SK-N-SH (cell line): ENCODE measurements around the gene CELSR3. TPM values are rescaled to one million over a fixed set of nuclear protein-coding genes. Genes with fewer than 3 reads are reported as not detected.

Experiments
- CTCF ChIA-PET: fragments of 300-600, 350-600 bp; formaldehyde crosslinking; extraction: SDS; loops from one replicate; lab custom pipeline; 2021; lab: Yijun Ruan, JAX
- POLR2A ChIA-PET: fragments of 350-600 bp; sonication (Branson Sonifier 250); formaldehyde crosslinking; extraction: SDS; loops from one replicate; lab custom pipeline; 2020; ENCODE audit warnings: antibody characterized with exemption, inconsistent platforms; lab: Yijun Ruan, JAX
- DNase-seq: peaks from one replicate; pipeline ENCODE4 v3.0.0; 2012
- H2AFZ ChIP-seq: fragments of 200-600 bp; sonication (generic); 2 replicates; pipeline ENCODE4 v1.8.1; 2016; ENCODE audit warnings: antibody characterized with exemption, mild to moderate bottlenecking, low read depth
- H3F3A ChIP-seq: fragments of 200-600 bp; sonication (generic); replicated peaks from 2 replicates; pipeline ENCODE3; 2016; ENCODE audit warnings: antibody characterized with exemption, mild to moderate bottlenecking; ENCODE audit not compliant: insufficient read depth
- H3K27ac ChIP-seq, 2 experiments: fragments of 200-500 bp in 1 of 2; fragments of 200-600 bp in 1 of 2; sonication (Bioruptor generic) in 1 of 2; sonication (generic), shearing (Covaris generic) in 1 of 2; 2 replicates each; pipeline versions ENCODE4 v1.5.1 to v1.6.1; 2014 to 2016; ENCODE audit warnings: low read depth in 2 of 2, inconsistent platforms in 1 of 2, low read length in 1 of 2, mild to moderate bottlenecking in 1 of 2, mixed read lengths in 1 of 2
- H3K27me3 ChIP-seq: fragments of 200-600 bp; sonication (generic), shearing (Covaris generic); 2 replicates; pipeline ENCODE4 v1.6.1; 2016; ENCODE audit warnings: mixed run types; ENCODE audit not compliant: insufficient read depth
- H3K36me3 ChIP-seq, 2 experiments: fragments of 200-500 bp in 1 of 2; fragments of 200-600 bp in 1 of 2; sonication (Bioruptor generic) in 1 of 2; sonication (generic) in 1 of 2; replicated peaks in 1 of 2; 2 replicates each; pipeline versions ENCODE3 to v1.5.1; 2014 to 2016; ENCODE audit warnings: low read length in 1 of 2, mild to moderate bottlenecking in 1 of 2; ENCODE audit not compliant: insufficient read depth in 2 of 2, control insufficient read depth in 1 of 2
- H3K4me1 ChIP-seq, 2 experiments: fragments of 200-500 bp in 1 of 2; fragments of 200-600 bp in 1 of 2; sonication (Bioruptor generic) in 1 of 2; sonication (generic), shearing (Covaris generic) in 1 of 2; 2 replicates each; pipeline versions ENCODE4 v1.5.1 to v1.6.1; 2014 to 2016; ENCODE audit warnings: low read depth in 1 of 2, low read length in 1 of 2, mixed run types in 1 of 2; ENCODE audit not compliant: insufficient read depth in 2 of 2, control insufficient read depth in 1 of 2
- H3K4me2 ChIP-seq: fragments of 200-600 bp; sonication (generic), shearing (Covaris generic); 2 replicates; pipeline ENCODE4 v1.6.1; 2017; ENCODE audit warnings: mixed run types
- H3K4me3 ChIP-seq, 2 experiments: fragments of 200-500 bp in 1 of 2; fragments of 200-600 bp in 1 of 2; sonication (Bioruptor generic) in 1 of 2; sonication (generic), shearing (Covaris generic) in 1 of 2; 2 replicates each; pipeline versions ENCODE4 v1.5.1 to v1.8.1; 2014 to 2016; ENCODE audit warnings: low read depth in 2 of 2, inconsistent platforms in 1 of 2, low read length in 1 of 2, mild to moderate bottlenecking in 1 of 2, mixed read lengths in 1 of 2, moderate library complexity in 1 of 2
- H3K79me2 ChIP-seq: fragments of 200-600 bp; sonication (generic); 2 replicates; pipeline ENCODE4 v1.8.1; 2017; ENCODE audit warnings: mild to moderate bottlenecking; ENCODE audit not compliant: insufficient read depth
- H3K9ac ChIP-seq: fragments of 200-600 bp; sonication (generic); 2 replicates; pipeline ENCODE4 v1.6.1; 2017; ENCODE audit warnings: mixed run types
- H3K9me2 ChIP-seq: fragments of 200-600 bp; sonication (generic); 2 replicates; pipeline ENCODE4 v1.6.1; 2017; ENCODE audit warnings: mixed run types
- H3K9me3 ChIP-seq: fragments of 200-600 bp; sonication (generic); 2 replicates; pipeline ENCODE4 v1.6.1; 2017; ENCODE audit warnings: mixed run types, mild to moderate bottlenecking, moderate library complexity
- H4K20me1 ChIP-seq: fragments of 200-600 bp; sonication (generic); 2 replicates; pipeline ENCODE4 v1.6.1; 2017; ENCODE audit warnings: mild to moderate bottlenecking, mixed run types; ENCODE audit not compliant: insufficient read depth
- EP300 ChIP-seq, 2 experiments: IDR thresholded peaks; 2 replicates each; pipeline versions ENCODE4 v1.4.0 to v1.6.1; 2012; ENCODE audit warnings: borderline replicate concordance in 1 of 2, low read depth in 1 of 2, low read length in 1 of 2
- EZH2phosphoT487 ChIP-seq: fragments of 200-600 bp; sonication (generic); IDR thresholded peaks from 2 replicates; pipeline ENCODE4 v1.6.1; 2017; ENCODE audit warnings: low read depth, mixed run types, mild to moderate bottlenecking, antibody characterized with exemption, moderate library complexity, borderline replicate concordance
- FOSL2 ChIP-seq: IDR thresholded peaks from 2 replicates; pipeline ENCODE4 v1.4.0; 2012; ENCODE audit warnings: low read depth, mild to moderate bottlenecking, moderate library complexity, borderline replicate concordance
- FOXJ3 ChIP-seq: sonication (generic); formaldehyde crosslinking; IDR thresholded peaks from 2 replicates; pipeline ENCODE4 v1.5.1; 2020; ENCODE audit warnings: mild to moderate bottlenecking, missing genetic modification reagents
- FOXM1 ChIP-seq: IDR thresholded peaks from 2 replicates; pipeline ENCODE4 v1.4.0; 2012; ENCODE audit warnings: low read depth, mild to moderate bottlenecking
- GABPA ChIP-seq: IDR thresholded peaks from 2 replicates; pipeline ENCODE4 v1.4.0; 2012; ENCODE audit warnings: low read depth, mild to moderate bottlenecking
- GATA2 ChIP-seq: sonication (generic); formaldehyde crosslinking; IDR thresholded peaks from 2 replicates; pipeline ENCODE4 v1.5.0; 2020; ENCODE audit warnings: mild to moderate bottlenecking, missing genetic modification reagents
- JUND ChIP-seq: IDR thresholded peaks from 2 replicates; pipeline ENCODE4 v1.4.0; 2012
- MEF2A ChIP-seq: IDR thresholded peaks from 2 replicates; pipeline ENCODE4 v1.4.0; 2012; ENCODE audit warnings: low read depth, borderline replicate concordance
- MXI1 ChIP-seq: IDR thresholded peaks from 2 replicates; pipeline ENCODE4 v1.6.1; 2012; ENCODE audit warnings: mild to moderate bottlenecking, low read depth, low read length, improper control_type of control experiment
- NFIC ChIP-seq: IDR thresholded peaks from 2 replicates; pipeline ENCODE4 v1.4.0; 2012; ENCODE audit warnings: borderline replicate concordance
- NRF1 ChIP-seq: IDR thresholded peaks from 2 replicates; pipeline ENCODE4 v1.6.1; 2012; ENCODE audit warnings: low read depth, mild to moderate bottlenecking, low read length
- RAD21 ChIP-seq: IDR thresholded peaks from 2 replicates; pipeline ENCODE4 v1.6.1; 2012; ENCODE audit warnings: mild to moderate bottlenecking, low read length
- RFX5 ChIP-seq: IDR thresholded peaks from 2 replicates; pipeline ENCODE4 v1.6.1; 2012; ENCODE audit warnings: mild to moderate bottlenecking, improper control_type of control experiment, low read length
- SIN3A ChIP-seq: IDR thresholded peaks from 2 replicates; pipeline ENCODE4 v1.6.1; 2012; ENCODE audit warnings: low read depth, mild to moderate bottlenecking, low read length, moderate library complexity, borderline replicate concordance
- TCF12 ChIP-seq: IDR thresholded peaks from 2 replicates; pipeline ENCODE4 v1.4.0; 2012
- WGBS: methylation state at CpG from one replicate; pipeline ENCODE4 v1.1.6; 2017; ENCODE audit warnings: low lambda C conversion rate; 5-methylcytosine and 5-hydroxymethylcytosine counted together
- polyA plus RNA-seq, 3 experiments: library from polyadenylated mRNA; depleted of rRNA; stranded (reverse); fragments of >200 nt; gene quantifications; 2 replicates each; pipeline ENCODE4 v1.2.3, GENCODE V29; 2012
- TF ChIP-seq, protein P1 (sequence below): IDR thresholded peaks from 2 replicates; pipeline ENCODE4 v1.4.0; 2012; ENCODE audit warnings: low read depth
- TF ChIP-seq, protein P2 (sequence below): fragments of 200-600 bp; sonication (generic); IDR thresholded peaks from 2 replicates; pipeline ENCODE4 v1.6.1; 2017; ENCODE audit warnings: antibody characterized with exemption, mild to moderate bottlenecking, moderate library complexity
- TF ChIP-seq, protein P3 (sequence below): IDR thresholded peaks from 2 replicates; pipeline ENCODE4 v1.4.0; 2012; ENCODE audit warnings: low read depth, borderline replicate concordance

The CELSR3 gene
- polyA plus RNA-seq, 1 of the 3 experiments (the other 2 are of a cell fraction) = 11.7 TPM

DNA sequence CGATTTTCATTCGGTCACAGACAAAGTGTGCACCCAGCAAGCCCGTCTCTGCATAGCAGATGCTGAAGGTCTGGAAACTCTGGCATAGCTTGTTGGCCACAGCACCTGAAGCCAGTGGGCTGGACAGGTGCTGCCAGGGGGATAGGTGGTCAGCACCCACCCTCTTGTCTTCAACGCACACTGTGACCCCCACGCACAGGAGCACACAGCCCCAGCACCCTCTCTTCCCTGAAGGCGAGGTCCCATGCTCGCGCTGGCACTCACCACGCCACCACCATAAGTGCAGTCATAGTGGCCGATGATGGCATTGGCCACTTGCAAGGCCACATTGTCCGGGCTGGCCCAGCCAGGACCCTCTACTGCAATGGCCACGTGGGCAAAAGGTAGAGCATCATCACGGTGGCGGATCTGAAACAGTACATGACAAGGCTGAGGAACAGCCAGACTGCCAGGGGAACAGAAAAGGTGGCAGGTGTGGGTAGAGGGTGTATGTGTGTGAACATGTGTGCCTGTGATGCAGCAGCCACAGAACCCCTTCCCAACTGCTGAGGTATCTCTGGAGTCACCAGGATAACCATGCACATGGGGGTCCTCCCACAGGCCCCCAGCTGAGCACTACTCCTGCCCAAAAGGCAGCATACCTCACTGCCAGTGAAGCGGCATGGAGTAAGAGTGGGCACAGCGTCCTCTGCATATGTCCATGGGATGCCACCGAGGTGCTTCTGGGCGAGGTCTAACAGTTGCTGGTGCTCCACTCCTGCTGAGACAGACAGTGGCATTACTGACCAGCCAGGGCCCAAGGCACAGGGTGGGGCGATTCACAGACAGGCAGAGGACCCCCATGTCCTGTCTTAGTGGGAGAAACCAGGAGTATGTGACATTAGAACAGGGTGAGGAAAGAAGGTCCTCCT, 61.7 kb downstream of the CELSR3 start:
- Histone ChIP-seq H3K79me2 (peaks cover 13% of the 10 kb centered on the region), H3K4me2 (no peak overlapping the region), H2AFZ (no peak overlapping the region), H3K27ac (peak overlapping the region in 1 of 2 experiments; percentile 96; a peak in 1 of 4 replicates), H3K4me1 (peaks cover 14 to 30% of the 10 kb centered on the region in 2 experiments; a peak in 3 of 4 replicates), H3F3A (peaks cover 41% of the 10 kb centered on the region), H3K4me3 (no peak overlapping the region), H3K9ac (no peak overlapping the region), H3K27me3 (no peaks in the 10 kb centered on the region), H3K9me2 (no peaks in the 10 kb centered on the region), H4K20me1 (no peaks in the 10 kb centered on the region), H3K9me3 (no peaks in the 10 kb centered on the region), H3K36me3 (peaks cover 34 to 61% of the 10 kb centered on the region in 2 experiments)
- CTCF ChIA-PET = interaction anchor here (1.1 to 1.5 kb wide), 2 partner anchors 35 to 165 kb away, joined by 3 read pairs; partner anchors contain the start of gene SLC26A6
- no peak for TF ChIP-seq NFIC
- no peak for TF ChIP-seq FOXJ3 (CRISPR knock-in tag)
- no peak for TF ChIP-seq EP300 (IDR thresholded peaks at IDR 0.05; ENCODE audit: borderline replicate concordance in 1 of 2, low read depth in 1 of 2, low read length in 1 of 2)
- no peak for TF ChIP-seq RFX5
- TF ChIP-seq, protein P1, sequence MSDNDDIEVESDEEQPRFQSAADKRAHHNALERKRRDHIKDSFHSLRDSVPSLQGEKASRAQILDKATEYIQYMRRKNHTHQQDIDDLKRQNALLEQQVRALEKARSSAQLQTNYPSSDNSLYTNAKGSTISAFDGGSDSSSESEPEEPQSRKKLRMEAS = no peak
- TF ChIP-seq FOSL2 = no peak
- TF ChIP-seq EZH2phosphoT487 = no peak
- no peak for TF ChIP-seq FOXM1
- TF ChIP-seq JUND = no peak
- no peak for TF ChIP-seq MXI1
- TF ChIP-seq TCF12 = no peak
- TF ChIP-seq MEF2A = no peak
- no peak for TF ChIP-seq SIN3A
- no peak for TF ChIP-seq NRF1
- WGBS = 94% methylated on average over 18 of the region's 19 CpGs
- POLR2A ChIA-PET = no interaction called here
- DNase-seq = no peak

DNA sequence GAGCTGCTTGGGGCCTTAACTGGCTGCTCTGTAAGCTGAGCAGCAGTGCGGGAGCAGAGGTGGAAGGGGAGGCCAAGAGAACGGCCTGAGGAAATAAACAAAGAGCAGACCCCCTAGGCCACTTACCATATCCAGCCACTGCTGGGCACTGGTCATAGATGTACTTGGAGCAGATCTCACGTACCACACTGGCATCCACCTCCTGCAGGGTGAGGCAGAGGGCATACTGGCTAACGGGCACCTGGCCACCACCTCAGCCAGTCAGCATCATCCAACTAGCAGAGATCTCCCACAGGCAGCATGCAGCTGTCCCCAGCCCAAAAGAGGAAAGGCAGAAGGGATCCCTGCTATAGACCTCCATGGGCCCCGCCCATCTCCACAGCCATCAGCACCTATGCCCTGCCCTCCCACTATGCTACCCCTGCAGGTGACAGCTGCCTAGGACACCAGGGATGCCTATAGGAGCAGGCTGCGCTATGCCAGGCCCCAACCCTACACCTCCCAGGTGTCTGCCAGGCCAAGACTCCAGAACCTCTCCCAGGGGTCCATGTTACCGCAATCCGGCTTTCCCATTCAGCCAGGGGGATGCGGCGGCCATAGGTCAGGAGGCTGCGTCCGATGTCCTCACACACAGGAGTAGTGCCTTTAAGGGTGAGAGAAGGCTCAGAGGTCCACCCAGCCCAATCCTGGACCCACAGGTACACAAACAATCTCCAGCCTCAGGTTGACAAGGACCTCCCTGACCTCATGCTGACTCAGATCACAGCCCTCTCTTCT, 63.0 kb downstream of the CELSR3 start:
- H3K27ac ChIP-seq = peak overlapping the region in 1 of 2 experiments; percentile 96; a peak in 2 of 4 replicates
- peaks cover 22 to 49% of the 10 kb centered on the region in 2 experiments for H3K36me3 ChIP-seq
- H4K20me1 ChIP-seq = no peaks in the 10 kb centered on the region
- H3K27me3 ChIP-seq = no peaks in the 10 kb centered on the region
- no peak for DNase-seq
- H3K9me2 ChIP-seq = no peaks in the 10 kb centered on the region
- ChIA-PET POLR2A (no interaction called here), CTCF (interaction anchor here (1.2 to 1.6 kb wide), 2 partner anchors 10 to 36 kb away, joined by 4 read pairs; partner anchors contain the start of genes SLC26A6 and UQCRC1)
- WGBS = 94% methylated on average over 2 of the region's 12 CpGs
- peak overlapping the region; percentile 52; the same call in 1 of the 2 replicates for H3K9ac ChIP-seq
- H3F3A ChIP-seq = peaks cover 45% of the 10 kb centered on the region
- peak overlapping the region; percentile 76 for H3K4me2 ChIP-seq
- H3K79me2 ChIP-seq = peaks cover 2% of the 10 kb centered on the region; the same call in 1 of the 2 replicates
- H3K4me1 ChIP-seq = peaks cover 26 to 37% of the 10 kb centered on the region in 2 experiments; a peak in 3 of 4 replicates
- H3K9me3 ChIP-seq = no peaks in the 10 kb centered on the region
- no peak overlapping the region for H2AFZ ChIP-seq
- no peak overlapping the region for H3K4me3 ChIP-seq
- TF ChIP-seq GATA2 (CRISPR knock-in tag) = no peak
- TF ChIP-seq, protein P2, sequence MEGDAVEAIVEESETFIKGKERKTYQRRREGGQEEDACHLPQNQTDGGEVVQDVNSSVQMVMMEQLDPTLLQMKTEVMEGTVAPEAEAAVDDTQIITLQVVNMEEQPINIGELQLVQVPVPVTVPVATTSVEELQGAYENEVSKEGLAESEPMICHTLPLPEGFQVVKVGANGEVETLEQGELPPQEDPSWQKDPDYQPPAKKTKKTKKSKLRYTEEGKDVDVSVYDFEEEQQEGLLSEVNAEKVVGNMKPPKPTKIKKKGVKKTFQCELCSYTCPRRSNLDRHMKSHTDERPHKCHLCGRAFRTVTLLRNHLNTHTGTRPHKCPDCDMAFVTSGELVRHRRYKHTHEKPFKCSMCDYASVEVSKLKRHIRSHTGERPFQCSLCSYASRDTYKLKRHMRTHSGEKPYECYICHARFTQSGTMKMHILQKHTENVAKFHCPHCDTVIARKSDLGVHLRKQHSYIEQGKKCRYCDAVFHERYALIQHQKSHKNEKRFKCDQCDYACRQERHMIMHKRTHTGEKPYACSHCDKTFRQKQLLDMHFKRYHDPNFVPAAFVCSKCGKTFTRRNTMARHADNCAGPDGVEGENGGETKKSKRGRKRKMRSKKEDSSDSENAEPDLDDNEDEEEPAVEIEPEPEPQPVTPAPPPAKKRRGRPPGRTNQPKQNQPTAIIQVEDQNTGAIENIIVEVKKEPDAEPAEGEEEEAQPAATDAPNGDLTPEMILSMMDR = no peak
- TF ChIP-seq, protein P3, sequence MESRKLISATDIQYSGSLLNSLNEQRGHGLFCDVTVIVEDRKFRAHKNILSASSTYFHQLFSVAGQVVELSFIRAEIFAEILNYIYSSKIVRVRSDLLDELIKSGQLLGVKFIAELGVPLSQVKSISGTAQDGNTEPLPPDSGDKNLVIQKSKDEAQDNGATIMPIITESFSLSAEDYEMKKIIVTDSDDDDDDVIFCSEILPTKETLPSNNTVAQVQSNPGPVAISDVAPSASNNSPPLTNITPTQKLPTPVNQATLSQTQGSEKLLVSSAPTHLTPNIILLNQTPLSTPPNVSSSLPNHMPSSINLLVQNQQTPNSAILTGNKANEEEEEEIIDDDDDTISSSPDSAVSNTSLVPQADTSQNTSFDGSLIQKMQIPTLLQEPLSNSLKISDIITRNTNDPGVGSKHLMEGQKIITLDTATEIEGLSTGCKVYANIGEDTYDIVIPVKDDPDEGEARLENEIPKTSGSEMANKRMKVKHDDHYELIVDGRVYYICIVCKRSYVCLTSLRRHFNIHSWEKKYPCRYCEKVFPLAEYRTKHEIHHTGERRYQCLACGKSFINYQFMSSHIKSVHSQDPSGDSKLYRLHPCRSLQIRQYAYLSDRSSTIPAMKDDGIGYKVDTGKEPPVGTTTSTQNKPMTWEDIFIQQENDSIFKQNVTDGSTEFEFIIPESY = no peak
- TF ChIP-seq GABPA = no peak
- no peak for TF ChIP-seq RAD21
